Inferior parietal cortex (tissue), 1 donor: Measurements from ENCODE around the gene ANKRD11.

Experiments used
- DNase-seq: peaks from one replicate; pipeline ENCODE4 v3.0.0-alpha.2; 2016; ENCODE audit errors: extremely low spot score

The ANKRD11 gene

GRCh38 chr16:89349947-89350633, 140.3 kb downstream of the ANKRD11 start:
- DNase-seq, result no peak

DNA sequence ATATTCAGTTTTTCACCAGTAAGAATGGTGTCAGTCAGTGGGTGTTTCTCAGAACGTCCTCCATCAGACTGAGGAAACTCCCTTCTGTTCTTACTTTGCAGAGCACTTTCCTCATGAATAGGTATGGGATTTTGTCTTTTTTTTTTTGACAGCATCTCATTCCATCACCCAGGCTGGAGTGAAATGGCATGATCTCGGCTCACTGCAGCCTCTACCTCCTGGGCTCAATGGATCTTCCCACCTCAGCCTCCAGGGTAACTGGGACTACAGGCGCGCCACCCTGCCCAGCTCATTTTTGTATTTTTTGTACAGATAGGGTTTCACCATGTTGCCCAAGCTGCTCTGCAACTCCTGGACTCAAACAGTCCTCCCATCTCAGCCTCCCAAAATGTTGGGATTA, 142.6 kb downstream of the ANKRD11 start:
- no peak for DNase-seq

DNA sequence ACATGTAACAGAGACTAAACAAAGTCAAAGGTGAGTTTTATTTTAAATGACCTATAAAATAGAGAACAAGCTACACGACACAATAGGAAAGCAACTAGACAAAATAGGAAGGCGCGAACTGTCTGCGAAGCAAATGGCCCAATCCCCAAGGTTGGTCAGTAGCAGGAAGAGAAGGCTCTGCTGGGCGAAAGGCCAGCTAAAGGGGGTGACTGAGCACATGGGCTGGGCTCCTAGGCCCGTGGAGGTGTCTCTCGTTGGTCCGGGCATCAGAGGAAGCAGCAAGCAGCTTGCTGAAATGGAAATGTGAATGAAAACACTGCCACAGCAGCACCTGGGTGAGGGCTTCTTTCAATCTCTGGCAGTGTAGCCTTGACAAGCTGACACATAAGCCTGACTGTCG, 143.5 kb downstream of the ANKRD11 start:
- DNase-seq, result no peak

GRCh38 chr16:89345642-89346150, 144.7 kb downstream of the ANKRD11 start:
- DNase-seq, result no peak

- no peak for DNase-seq
Observed at GRCh38 chr16:89344846-89345611, 145.3 kb downstream of the ANKRD11 start.

- DNase-seq, result no peak
Observed at GRCh38 chr16:89344458-89344834, 145.9 kb downstream of the ANKRD11 start.

- no peak for DNase-seq
Observed at GRCh38 chr16:89343501-89344457, 146.6 kb downstream of the ANKRD11 start.

DNA sequence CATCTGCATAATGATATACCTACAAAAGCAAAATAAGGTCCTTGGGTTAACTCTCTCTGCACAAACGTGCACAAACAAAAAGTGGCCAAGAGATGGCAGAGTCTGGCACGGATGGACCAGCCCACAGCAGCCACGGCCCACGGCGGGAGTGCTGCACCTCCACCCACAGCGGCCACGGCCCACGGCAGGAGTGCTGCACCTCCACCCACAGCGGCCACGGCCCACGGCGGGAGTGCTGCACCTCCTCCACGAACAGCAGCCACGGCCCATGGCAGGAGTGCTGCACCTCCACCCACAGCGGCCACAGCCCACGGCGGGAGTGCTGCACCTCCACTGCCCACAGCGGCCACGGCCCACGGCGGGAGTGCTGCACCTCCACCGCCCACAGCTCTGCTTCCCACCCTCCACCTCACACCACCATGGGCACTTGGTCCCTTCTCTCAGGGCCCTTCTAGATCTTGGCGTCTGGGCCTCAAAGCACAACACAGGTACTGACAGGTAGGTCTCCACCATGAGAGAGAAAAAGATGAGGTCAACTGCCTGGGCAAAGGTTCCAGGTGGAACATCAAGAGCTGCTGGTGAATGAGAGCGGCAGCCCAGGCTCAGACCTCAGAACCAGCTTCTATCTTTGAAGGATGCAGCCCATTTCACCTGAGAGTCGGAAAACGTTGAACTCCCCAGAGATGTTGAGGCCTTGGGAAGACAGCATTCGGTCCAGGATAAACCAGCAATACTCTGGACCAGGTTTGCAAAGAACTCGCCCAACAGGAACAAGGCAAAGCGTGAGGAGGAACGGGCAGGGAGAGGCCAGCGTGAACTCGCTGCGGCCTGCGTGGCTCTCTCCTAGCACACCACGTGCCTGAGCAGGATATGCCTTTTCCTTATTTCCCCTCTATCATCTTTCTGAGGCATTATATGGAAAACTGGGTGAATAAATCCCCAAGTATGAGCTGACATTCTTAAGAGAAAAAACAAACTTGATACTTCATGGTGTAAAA, 148.4 kb downstream of the ANKRD11 start:
- DNase-seq, result no peak

DNA sequence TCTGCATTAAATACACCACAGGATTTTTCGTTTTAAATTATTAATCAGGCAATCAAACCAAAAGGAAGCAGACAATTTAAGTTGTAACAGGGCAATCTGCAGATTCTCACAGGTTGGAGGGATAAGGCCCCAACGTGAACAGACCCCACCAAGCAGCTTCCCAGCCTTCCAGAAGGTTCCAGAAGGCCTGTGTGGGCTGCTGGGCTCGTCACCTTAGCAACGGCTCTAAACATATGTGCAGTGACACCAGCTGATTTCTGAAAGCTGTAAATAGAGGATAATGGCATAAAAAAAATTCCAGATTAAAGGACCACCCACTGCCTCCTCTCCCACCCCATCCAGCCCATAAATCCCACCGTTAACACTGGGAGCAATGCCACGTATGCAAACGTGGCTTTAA, 149.1 kb downstream of the ANKRD11 start:
- DNase-seq, result no peak

DNA sequence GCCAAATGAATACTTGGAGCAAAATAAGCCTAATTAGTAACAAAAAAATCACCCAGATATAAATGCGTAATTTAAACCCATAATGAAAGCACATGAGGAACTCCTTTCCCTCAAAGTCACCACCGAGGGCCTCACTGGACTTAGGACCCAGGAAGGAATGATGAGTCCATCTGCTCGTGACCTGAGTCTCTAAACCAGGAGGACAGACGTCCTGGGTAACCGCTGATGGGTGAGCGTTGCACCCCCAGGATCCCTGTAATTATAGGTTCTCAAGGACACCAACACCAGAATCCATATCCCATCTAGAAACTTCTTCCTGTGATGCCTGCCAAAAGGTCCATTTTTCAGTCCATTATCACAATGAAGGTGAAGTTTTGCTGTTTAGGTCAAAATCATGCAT, 151.5 kb downstream of the ANKRD11 start:
- no peak for DNase-seq

GRCh38 chr16:89337965-89338364, 152.4 kb downstream of the ANKRD11 start:
- DNase-seq, result no peak

DNA sequence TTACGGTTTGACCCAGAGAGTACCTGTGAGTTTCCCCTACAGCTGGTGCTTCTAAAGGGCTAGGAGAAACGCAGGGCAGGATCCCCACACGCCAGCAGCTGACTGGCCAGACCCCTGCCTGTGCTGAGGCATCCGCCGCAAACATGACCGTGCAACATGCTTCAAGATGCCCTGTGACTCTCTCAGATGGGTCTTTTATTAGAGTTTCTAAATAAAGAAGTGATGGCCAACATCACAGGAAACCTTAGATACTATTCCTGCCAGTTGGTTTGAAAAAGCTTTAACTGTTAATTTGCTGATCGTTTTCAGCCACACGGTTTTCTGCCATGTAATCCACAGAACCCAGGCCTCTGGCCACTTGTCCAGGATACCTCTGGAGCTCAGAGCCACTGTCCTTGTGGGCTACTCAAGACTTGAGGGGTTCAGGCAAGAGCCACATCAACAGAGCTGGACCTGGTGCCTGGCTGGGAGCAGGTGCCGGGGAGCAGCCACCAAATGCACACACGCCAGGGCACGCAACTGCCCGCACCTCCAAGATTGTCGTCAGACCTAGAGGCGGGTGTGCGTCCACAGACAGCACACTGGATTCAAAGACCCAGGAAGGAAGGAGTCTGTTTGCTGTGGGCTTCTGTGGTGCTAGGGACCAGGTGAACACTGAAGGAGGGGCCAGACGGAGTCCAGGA, 154.4 kb downstream of the ANKRD11 start:
- DNase-seq, result no peak

DNA sequence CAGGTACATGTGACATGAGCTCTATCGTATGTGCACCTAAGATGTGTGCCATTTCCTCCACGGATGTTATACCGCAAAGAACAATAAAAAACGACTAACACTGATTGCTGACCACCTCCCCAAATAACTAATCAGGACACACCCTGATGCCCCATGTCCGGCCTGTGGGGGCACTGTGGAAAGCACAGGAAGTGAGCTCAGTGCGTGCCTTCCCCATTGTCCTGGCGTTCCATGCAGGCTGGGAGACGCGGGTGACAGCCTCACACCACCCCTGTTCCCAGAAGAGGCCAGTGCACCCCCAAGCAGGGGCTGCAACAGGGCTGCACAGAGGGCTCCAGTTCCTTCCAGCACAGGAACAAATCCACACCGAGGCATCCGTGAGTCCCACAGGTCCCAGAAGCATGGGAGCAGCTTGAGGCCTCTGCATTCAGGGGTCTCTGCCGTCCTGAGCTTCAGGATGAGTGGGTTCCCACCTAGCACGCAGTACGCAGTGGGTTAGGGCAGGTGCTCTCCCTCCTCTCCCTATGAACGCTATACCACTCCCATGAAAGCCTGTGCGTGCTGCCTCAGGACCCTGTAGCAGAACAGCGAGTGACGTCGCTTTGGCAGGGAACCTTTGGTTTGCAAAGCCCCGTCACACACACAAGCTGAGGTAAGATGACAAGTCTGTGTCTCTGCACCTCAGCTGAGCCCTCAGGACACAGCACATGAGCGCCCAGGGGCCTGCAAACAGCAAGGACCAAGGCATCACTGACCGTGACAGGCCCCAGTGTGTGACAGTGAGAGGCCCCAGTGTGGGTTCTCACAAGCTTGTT, 155.2 kb downstream of the ANKRD11 start:
- no peak for DNase-seq

GRCh38 chr16:89334461-89334860, 155.9 kb downstream of the ANKRD11 start:
- DNase-seq, result no peak

- DNase-seq, result no peak
Observed at GRCh38 chr16:89334050-89334449, 156.3 kb downstream of the ANKRD11 start.

GRCh38 chr16:89333401-89334001, 156.9 kb downstream of the ANKRD11 start:
- peak; percentile 92 for DNase-seq

DNA sequence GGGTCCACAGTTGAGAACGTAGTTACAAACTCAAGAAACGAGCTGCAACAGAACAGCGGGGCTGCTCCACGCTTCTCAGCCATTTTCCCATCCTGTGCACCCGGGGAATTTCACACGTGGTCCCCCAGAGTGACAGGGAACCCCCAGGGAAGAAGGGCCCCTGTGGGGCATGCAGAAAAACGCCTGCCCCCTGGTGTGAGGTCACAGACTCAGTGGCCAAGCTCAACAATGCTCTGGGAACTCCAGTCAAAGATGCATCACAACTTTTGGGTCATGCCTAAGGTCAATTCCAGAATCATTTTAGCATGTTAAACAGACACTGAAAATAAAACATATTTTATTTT, 157.5 kb downstream of the ANKRD11 start:
- DNase-seq, result no peak

- no peak for DNase-seq
Observed at GRCh38 chr16:89332243-89332901, 158.0 kb downstream of the ANKRD11 start.
